GM10248 (cell line): ENCODE results near the gene METTL14.

Source experiments
- CTCF ChIA-PET: fragments of 300-600 bp; sonication (Branson Sonifier 250); formaldehyde crosslinking; extraction: SDS; loops from one replicate; lab custom pipeline; 2021; ENCODE audit warnings: antibody characterized with exemption; lab: Yijun Ruan, JAX
- POLR2A ChIA-PET: fragments of 350-650 bp; sonication (Branson Sonifier 250); formaldehyde crosslinking; extraction: SDS; loops from one replicate; lab custom pipeline; 2020; ENCODE audit warnings: antibody characterized with exemption; lab: Yijun Ruan, JAX
- DNase-seq: peaks from one replicate; pipeline ENCODE4 v3.0.0; 2012; ENCODE audit errors: extremely low spot score
- CTCF ChIP-seq: IDR thresholded peaks from 2 replicates; pipeline ENCODE4 v1.5.1; 2012; ENCODE audit warnings: mild to moderate bottlenecking, low read depth; ENCODE audit errors: extremely low read depth, missing control alignments, control extremely low read depth

Gene METTL14

DNA sequence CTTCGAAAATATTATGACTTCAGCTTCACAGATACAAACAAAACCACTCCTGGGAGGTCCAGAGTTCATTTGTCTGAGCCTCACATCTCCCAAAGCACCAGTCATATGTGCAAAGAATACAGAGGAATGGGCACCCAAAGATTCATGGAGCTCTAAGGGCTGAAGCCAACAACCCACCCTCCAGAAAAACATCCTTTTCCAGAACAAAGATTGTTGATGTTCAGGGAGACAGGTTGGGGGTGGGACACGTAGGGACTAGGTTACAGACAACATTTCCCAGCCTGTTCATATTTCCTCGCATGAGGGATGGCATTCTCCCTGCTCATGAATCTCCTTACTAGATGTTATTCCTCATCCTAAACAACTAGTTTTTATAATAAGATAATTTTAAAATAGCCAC, 71.2 kb downstream of the METTL14 start:
- ChIA-PET POLR2A (no interaction called here), CTCF (interaction anchor here (1.0 to 3.2 kb wide), 5 partner anchors 11 to 15 kb away, joined by 3 to 11 read pairs (median 4); no protein-coding TSS in a partner anchor)
- no peak for TF ChIP-seq CTCF
- no peak for DNase-seq

- TF ChIP-seq CTCF = no peak
- ChIA-PET CTCF (interaction anchor here (1.9 to 2.0 kb wide), 2 partner anchors 14 to 16 kb away, joined by 4 to 7 read pairs; no protein-coding TSS in a partner anchor), POLR2A (no interaction called here)
- DNase-seq = no peak
Observed at GRCh38 chr4:118756958-118757357, 71.8 kb downstream of the METTL14 start.

- ChIA-PET POLR2A (no interaction called here), CTCF (interaction anchor here (2.0 kb wide), 1 partner anchor 13 kb away, joined by 4 read pairs; no protein-coding TSS in a partner anchor)
- no peak for DNase-seq
- TF ChIP-seq CTCF = no peak
Observed at GRCh38 chr4:118757761-118758251, 72.6 kb downstream of the METTL14 start.

GRCh38 chr4:118758293-118758692, 73.1 kb downstream of the METTL14 start:
- no peak for DNase-seq
- ChIA-PET CTCF (interaction anchor here (2.0 to 2.6 kb wide), 3 partner anchors 12 to 17 kb away, joined by 4 to 14 read pairs (median 6); no protein-coding TSS in a partner anchor), POLR2A (no interaction called here)
- no peak for TF ChIP-seq CTCF

- POLR2A ChIA-PET = interaction anchor here (0.5 kb wide), 1 partner anchor 13 kb away, joined by 3 read pairs; no protein-coding TSS in a partner anchor
- TF ChIP-seq CTCF = no peak
- DNase-seq = no peak
- CTCF ChIA-PET = interaction anchor here (0.9 to 3.4 kb wide), 4 partner anchors 12 to 24 kb away, joined by 3 to 14 read pairs (median 9); no protein-coding TSS in a partner anchor
Observed at GRCh38 chr4:118759481-118759880, 74.3 kb downstream of the METTL14 start.

- no peak for TF ChIP-seq CTCF
- POLR2A ChIA-PET = no interaction called here
- CTCF ChIA-PET = interaction anchor here (0.9 to 3.4 kb wide), 5 partner anchors 10 to 24 kb away, joined by 3 to 14 read pairs (median 6); no protein-coding TSS in a partner anchor
- DNase-seq = no peak
Observed at GRCh38 chr4:118760092-118760491, 74.9 kb downstream of the METTL14 start.
